ENCODE measurements around the gene THBD.

The THBD gene

GRCh38 chr20:23087587-23088251 is 38.2 kb upstream of the THBD start:
- Histone ChIP-seq H3K27ac (peak overlapping the region; percentile 84), H3K9ac (no peak overlapping the region), H3K27me3 (ENCODE audit: control insufficient read depth, insufficient read depth, low read length) (no peaks in the 10 kb centered on the region), H3K9me3 (ENCODE audit: control insufficient read depth, low read length) (no peaks in the 10 kb centered on the region), H3K4me2 (ENCODE audit: low read length) (no peak overlapping the region), H3K36me3 (ENCODE audit: control insufficient read depth, insufficient read depth, low read length) (no peaks in the 10 kb centered on the region), H2AFZ (no peak overlapping the region), H3K4me1 (no peaks in the 10 kb centered on the region), H3K4me3 (ENCODE audit: low read depth, low read length) (no peak overlapping the region), H3K79me2 (no peaks in the 10 kb centered on the region)
- no peak for TF ChIP-seq CTCF (IDR thresholded peaks at IDR 0.05)

- Histone ChIP-seq H3K27ac (peak overlapping the region; percentile 84), H3K36me3 (ENCODE audit: control insufficient read depth, insufficient read depth, low read length) (no peaks in the 10 kb centered on the region), H2AFZ (no peak overlapping the region), H3K4me1 (no peaks in the 10 kb centered on the region), H3K79me2 (no peaks in the 10 kb centered on the region), H3K9me3 (ENCODE audit: control insufficient read depth, low read length) (no peaks in the 10 kb centered on the region), H3K9ac (no peak overlapping the region), H3K4me2 (ENCODE audit: low read length) (no peak overlapping the region), H3K27me3 (ENCODE audit: control insufficient read depth, insufficient read depth, low read length) (no peaks in the 10 kb centered on the region), H3K4me3 (ENCODE audit: low read depth, low read length) (no peak overlapping the region)
- no peak for TF ChIP-seq CTCF (IDR thresholded peaks at IDR 0.05)
Measured at GRCh38 chr20:23086931-23087411, 37.5 kb upstream of the THBD start.

GRCh38 chr20:23086056-23086566 is 36.6 kb upstream of the THBD start, which contains the start of gene CD93:
Gene CD93 (minus strand): TSS chr20:23086324. CDS start chr20:23086192, 132 bp downstream.
- no peak within 1 kb of the TSS for H2AFZ ChIP-seq
- no peak for TF ChIP-seq CTCF (IDR thresholded peaks at IDR 0.05)

DNA sequence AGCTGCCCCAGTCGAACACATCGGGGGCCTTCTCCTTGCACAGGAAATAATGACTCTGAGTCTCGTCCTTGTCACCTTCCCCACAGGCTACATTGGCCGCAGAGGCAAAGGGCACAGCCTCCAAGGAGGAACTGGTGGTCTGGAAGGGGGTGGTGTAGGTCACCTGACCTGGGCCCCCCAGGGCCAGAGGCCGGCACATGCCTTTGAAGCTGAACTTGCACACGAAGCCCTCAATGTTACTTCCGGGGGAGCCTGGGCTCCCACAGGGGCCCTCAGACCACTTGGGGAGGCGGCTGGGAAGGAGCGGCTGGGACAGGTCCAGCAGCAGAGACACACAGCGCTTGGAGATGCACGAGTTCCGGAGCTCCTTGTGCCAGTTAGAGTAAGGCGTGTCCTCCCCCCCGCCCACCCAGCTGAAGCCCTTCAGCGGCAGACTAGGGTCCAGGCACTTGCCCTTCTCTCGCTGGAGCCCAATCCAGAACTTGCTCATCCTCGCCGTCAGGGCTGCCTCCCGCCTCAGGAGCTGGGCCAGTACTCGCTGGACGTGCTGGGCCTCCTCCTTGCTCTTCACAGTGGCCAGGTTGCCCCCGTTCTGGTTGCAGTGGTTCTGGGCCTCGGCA is 36.1 kb upstream of the THBD start:
- Histone ChIP-seq H3K27ac (peak overlapping the region; percentile 84), H3K9me3 (ENCODE audit: control insufficient read depth, low read length) (no peaks in the 10 kb centered on the region), H3K79me2 (no peaks in the 10 kb centered on the region), H3K4me3 (ENCODE audit: low read depth, low read length) (peak overlapping the region; percentile 43), H2AFZ (no peak overlapping the region), H3K9ac (no peak overlapping the region), H3K4me2 (ENCODE audit: low read length) (peak overlapping the region; percentile 29), H3K27me3 (ENCODE audit: control insufficient read depth, insufficient read depth, low read length) (no peaks in the 10 kb centered on the region), H3K36me3 (ENCODE audit: control insufficient read depth, insufficient read depth, low read length) (no peaks in the 10 kb centered on the region), H3K4me1 (no peaks in the 10 kb centered on the region)
- no peak for TF ChIP-seq CTCF (IDR thresholded peaks at IDR 0.05)

More at GRCh38 chr20:23086056-23086566, 36.6 kb upstream of the THBD start, which contains the start of gene CD93:
- Histone ChIP-seq H3K9me3 (ENCODE audit: control insufficient read depth, low read length) (no peaks in the 10 kb centered on the region), H3K9ac (no peak within 1 kb of the TSS), H3K36me3 (ENCODE audit: control insufficient read depth, insufficient read depth, low read length) (no peaks in the 10 kb centered on the region), H3K4me3 (ENCODE audit: low read depth, low read length) (peak within 1 kb of the TSS; percentile 43), H3K27ac (peak within 1 kb of the TSS; percentile 84), H3K79me2 (no peaks in the 10 kb centered on the region), H3K4me1 (no peaks in the 10 kb centered on the region), H3K4me2 (ENCODE audit: low read length) (peak within 1 kb of the TSS; percentile 29), H3K27me3 (ENCODE audit: control insufficient read depth, insufficient read depth, low read length) (no peaks in the 10 kb centered on the region)

All from parathyroid adenoma (tissue), 2 donors.